COR-L47 (cell line): ENCODE data around the gene NLGN1.

Source experiments
- DNase-seq: peaks from one replicate; lab custom pipeline; 2025; lab: John Stamatoyannopoulos, UW

The NLGN1 gene

DNA sequence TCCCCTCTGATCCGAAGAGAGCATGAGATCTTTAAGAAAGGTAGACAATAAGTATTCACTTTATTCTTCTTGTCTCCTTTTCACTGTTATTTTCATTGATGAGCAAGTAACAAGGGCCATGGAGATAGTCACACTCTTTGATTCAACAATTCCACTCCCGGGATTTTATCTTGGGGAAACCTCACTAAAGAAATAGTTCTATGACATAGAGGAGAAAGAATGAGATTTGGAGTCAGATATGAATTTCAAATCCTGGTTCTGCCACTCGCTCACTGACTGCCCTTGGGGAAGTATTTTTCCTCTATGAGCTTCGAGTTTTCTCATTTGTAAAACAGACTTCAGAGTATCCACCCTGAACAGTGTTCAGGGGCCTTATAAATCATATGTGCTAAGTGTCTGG is 514.6 kb downstream of the NLGN1 start:
- no peak for DNase-seq

DNA sequence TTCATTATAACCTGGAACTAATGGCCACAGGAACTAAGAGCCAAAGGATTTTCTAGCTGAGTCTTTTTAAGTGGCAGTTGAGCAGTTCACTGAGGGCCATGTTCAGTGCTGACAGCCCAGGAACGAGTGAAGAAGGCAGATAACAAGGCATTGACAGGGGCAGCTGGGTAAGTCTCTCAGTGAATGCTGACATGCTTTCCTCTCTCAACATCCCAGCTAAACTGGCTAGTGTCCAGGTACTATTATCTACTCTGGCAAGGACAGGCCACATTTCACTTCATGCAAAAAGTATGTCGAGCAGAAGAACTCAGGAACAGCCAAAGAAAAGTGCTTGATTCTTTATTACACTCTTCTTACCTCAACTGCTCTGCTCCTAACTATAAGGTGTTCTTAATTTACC is 515.9 kb downstream of the NLGN1 start:
- peak; percentile 28 for DNase-seq

DNA sequence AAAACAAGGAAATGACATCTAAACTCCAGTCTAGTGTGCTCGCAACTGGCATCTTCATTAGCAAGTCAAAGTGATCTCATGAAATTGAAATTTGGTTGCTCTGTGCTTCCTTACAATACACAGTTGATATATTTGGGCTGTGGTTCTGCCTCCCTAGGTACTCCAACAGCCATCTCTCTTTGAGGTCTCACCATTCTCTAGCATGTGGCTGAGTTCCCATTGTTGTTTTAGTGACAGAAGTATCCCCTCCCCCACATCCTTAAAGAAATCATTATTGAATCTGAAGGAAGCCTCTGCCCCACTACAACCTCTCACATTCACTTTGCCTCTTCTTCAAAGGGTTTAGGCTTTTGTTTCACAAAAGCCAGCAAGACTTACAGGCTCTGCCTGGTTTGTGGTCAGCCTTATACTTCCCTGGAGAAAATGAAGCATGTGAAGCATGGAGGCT is 516.5 kb downstream of the NLGN1 start:
- no peak for DNase-seq

DNA sequence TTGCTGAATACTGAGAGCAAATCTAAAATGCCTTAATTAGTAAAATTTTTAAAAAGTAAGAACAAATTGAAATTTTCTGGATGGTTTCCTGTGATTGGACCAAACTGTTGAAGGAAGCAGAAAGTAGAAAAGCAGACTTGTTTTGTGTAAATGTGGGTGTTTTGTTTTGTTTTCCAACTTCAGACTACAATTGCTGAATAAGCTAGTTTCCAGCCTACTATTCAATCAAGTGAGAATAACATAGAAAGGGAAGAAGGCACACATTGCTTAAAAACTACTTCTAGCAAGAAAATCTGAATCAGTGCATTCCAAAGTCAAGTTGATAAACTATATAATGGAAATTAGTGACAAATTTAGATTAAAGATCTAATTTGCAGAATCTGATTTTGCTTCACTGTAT is 519.3 kb downstream of the NLGN1 start:
- DNase-seq = no peak

DNA sequence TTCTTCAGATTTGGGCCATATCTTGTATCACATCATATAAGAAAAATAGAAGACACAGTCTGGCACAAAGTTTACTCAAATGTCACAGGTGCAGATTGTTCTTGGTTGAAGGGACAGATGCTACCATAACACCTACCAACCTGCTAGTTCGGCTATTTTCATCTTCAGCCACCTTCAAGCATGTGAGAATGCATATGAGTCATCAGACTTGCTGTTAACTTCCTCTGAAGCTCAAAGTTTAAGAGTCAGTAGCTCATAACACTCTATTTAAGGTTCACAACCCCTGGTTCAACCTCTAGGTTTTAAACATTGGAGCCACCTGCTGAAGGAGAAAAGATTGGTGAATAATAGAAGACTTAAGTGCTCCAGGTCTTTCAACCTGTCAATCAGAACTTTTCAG is 522.8 kb downstream of the NLGN1 start:
- no peak for DNase-seq

DNA sequence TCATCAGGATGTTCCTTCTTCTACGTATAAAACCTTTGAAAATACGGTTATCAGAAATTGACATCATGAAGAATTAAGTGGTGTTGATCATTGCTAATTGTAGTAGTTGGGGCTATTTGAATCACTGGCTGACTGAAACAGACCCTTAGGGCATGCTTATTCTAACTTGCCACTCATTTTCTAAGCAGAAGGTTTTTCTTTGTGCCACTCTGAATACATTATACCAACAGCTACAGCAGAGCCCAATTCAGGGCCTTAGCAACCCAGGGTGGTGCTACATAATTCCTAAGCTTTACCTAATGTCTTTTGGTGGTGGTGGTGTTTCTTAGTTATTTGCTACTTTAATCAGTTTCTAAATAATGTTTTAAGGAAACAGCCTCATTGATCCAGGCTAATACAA is 524.2 kb downstream of the NLGN1 start:
- DNase-seq = no peak

DNA sequence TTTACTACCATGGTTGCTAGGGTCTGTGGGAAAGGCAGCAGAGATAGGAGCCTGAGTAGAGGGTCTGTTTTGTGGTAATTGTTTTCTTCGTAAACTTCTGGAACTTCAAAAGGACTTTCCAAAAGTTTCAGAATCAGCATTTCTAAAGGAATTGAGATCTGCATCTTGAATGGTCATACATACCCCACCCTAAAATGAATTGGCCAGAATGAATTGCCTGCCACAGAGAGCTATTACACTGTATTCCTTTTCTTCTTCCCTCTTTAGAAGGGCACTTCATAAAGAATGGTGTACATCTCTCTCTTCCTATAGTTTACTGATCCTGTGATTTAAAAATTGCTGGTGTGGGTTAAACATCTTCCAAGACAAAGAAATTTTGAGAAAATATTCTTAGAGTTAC is 525.7 kb downstream of the NLGN1 start:
- DNase-seq = no peak

DNA sequence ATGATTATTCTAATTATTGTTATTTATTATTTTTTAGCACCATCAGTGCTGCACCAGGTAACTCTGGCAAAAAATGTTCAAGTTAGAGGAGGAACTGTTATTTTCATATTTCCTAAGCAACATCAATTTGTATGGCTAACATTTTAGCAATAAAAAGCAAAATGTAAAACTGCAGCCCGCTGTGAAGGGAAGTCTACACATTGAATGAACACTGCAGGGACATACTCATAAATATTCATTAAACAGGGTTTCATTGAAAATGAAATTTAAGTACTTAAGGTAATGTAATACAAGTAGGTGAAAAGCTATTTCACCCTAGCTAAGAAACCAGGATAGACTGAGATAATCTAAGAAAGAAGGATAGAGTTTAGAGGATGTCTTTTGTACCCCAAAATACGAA is 532.7 kb downstream of the NLGN1 start:
- DNase-seq = no peak

DNA sequence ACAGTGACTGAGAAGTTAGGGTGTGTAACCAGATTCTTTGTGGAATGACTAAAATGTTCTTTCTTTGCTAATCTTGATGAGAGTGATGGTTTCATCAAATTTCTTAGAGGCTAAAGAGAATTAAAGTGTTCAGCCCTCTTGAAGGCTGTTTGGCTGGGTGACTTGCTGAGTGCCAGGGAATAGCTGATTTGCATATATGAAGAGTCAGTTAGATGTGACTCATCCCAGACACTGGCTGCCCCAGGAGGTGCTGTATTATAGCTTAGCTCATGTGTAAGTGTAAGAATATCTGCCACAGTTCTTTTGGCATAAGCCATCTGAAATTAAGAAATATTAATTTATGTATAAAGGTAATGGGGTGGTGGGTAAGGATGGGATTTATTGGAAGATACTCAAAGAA is 535.1 kb downstream of the NLGN1 start:
- peak; percentile 69 for DNase-seq

DNA sequence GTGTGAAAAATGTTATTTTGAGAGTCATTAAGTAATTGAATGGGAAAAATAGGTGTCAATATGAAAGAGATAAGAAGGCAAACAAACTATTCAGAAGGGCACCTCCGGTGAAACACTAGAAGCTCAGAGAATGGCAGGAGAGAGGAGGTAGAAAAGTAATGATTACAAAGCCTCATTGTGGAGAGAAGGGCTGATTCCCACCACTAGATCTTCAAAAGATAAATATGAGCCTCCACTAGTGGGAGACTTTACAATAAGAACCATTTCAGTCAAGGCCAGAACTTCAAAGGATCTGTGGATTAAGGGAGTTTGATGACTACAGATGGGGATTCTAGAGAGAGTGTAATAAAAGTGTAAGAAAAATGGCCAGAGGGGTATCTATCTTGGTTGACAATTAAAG is 535.6 kb downstream of the NLGN1 start:
- peak; percentile 46 for DNase-seq

DNA sequence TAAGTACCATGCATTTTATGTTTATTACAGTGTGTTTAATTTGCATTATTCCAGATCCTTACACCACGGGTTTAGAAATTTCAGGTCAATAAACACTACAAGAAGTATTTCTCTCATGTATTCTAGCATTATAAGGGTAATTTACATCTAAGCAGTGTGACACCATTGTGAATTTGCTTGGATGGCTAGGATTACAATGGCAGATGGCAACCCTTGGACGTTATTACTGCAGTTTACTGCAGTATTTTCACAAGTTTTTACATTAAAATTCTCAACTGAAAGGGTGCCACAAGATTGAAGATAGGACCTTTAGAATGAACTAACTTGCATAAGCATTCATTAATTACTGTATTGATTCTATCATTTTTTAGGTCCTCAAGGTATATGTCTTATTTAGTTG is 538.8 kb downstream of the NLGN1 start:
- no peak for DNase-seq

DNA sequence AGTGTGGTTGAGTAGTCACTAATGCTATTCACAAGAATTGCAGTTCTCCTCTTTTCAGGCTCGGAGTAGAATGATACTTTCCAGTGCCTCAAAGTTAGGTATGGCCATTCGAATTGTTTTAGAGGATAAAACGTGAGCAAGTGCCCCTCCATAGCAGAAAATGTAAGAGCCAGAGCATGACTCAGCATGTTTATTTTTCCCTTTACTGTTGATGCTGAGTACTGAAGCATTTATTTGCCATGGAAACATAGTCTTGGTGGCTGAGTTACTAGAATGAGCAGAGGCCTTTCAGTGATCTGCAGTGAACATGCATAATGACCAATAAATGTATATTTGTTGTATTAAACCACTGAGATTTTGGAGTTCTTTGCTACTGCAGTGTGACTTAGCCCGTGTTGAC is 540.6 kb downstream of the NLGN1 start:
- DNase-seq = peak; percentile 73

DNA sequence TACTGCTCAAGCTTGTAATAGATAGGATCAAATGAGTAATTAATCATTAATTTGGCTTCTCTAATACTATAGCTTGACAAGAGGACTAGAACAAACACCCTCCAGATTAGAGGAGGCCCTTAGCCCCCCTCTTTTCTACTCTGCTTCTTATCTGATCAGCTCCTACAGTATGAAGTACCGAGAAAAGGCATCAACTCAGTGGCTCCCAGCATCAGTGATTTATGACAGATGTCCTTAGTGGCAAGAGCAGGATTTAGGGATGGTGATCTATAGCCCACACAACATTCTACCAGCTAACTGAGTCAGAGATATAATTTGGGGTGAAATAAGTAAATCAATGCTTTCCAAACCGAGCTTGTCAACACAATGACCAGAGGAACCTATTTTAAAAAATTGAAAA is 541.1 kb downstream of the NLGN1 start:
- DNase-seq = no peak

DNA sequence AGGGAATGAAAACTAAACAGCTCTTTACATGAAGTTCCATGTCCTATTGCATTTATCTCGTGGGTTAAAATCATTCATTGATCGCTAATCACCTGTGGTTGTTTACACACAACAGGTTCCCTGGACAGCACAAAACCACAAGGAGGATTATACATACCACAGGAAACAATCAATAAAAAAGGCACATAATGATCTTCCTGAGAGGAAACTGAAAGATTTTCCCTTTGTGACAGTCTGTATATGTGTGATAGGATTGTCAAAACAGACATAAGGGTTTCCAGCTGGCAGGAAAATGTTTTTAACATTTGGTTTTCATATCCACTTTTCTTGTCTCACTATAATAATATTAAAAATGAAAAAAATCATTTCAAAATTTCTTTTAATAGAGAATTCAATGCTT is 541.8 kb downstream of the NLGN1 start:
- DNase-seq = no peak

DNA sequence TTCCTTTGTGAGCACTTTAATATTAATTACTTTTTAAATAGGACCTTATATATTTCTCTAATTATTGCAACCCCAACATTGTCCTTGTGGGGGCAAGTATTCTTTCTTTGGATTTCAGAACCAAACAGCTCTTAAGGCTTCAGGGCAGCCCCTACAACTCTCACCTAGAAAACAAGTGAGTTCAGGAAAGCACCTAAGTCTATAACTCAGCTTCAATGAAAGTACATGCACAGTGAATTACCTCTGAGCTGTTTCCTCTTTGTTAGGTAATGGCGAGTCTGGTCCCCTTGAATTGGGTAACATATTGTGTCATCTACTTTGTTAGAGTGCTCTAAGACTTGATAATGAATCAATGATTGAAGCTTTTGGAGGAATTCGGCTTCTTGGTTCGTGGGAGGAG is 545.7 kb downstream of the NLGN1 start:
- no peak for DNase-seq

DNA sequence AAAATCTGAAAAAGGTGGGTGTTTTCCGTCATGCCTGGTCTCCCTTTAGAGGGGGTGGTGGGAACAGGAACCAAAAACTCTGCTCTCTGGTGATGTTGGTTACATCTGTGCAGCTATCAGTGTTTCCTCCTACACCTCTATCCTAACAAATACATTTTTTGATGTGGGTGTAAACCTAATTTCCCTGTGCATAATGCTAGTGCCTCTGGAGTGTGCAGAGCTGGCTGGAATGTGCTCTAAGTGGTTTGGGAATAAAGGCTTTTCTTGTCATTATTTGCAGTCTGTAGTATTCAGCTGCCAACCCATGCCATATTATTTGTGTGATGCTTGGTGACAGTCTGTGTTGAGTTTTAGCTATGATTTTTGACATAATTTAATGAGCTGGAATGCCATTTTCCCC is 547.6 kb downstream of the NLGN1 start:
- DNase-seq = no peak

DNA sequence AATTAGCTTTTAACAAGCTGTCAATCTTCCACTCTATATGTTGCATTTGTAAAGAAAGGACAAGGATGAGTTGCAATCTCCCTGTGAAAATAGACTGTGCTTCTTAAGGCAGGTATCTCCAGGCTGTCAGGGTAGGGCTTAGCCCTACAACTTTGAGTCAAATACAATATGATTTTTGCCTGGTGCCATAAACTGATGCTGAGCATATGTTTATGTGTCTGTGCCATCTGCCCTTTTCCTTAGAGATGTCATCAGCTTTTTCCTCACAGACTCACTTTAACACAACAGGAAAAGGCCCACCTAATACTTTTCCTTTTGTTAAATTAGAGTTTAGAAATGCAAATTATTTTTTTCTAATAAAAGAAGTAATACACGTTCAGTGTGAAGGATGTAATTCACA is 548.3 kb downstream of the NLGN1 start:
- DNase-seq = no peak

DNA sequence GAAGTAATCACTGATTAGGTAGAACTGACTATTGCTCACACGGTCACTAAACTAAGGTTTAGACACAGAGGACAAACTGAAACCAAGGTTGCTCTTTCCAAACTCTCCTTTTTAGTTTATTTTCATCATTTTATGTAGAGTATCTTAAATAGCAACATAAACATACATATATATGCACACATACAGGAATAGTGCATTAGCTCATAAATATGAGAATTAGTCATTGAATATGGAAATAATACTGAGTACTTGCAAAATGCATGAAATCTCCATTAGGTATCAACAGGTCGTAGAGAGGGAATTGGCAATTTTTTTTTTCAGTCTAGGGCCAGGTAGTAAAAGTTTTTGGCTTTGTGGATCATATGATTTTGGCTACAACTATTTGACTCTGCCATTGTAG is 557.1 kb downstream of the NLGN1 start:
- DNase-seq = no peak

DNA sequence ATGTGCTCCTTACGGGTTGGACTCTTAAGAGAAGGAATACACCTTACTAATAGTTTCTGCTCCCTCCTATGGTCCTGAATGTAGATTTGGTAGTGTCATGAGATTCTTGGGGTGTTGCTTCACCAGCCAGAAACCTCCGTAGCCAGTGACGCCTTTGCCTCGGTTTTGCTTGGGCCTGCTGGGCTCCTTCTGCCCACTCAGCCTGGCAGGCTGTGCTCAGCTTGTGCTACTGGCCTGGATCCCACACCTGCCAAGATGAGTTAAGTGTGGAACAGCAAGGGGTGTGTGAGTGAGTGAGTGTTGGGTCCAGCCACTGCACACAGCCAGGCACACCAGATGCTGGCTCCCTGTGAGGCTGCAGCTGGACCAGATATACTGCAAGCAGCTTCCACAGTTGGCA is 560.1 kb downstream of the NLGN1 start:
- DNase-seq = no peak

DNA sequence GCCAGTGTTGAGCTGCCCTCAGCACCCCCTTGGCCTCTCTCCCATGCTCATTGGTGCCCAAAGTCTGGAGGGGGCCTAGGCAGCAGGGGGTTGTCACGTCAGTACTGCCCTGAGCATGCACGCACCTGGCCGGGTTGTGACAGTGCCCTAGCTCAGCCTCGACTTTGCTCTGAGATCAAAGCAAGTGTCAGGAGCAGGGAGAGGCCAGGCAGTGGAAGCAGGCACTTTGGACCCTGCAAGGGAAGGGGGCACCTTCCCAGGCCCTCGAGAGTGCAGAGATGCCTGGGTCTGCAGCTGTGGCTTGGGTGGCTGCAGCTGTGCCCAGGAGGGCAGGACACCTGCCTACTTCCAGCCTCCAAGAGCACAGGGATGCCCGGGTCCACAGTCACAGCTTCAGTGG is 561.3 kb downstream of the NLGN1 start:
- no peak for DNase-seq

DNA sequence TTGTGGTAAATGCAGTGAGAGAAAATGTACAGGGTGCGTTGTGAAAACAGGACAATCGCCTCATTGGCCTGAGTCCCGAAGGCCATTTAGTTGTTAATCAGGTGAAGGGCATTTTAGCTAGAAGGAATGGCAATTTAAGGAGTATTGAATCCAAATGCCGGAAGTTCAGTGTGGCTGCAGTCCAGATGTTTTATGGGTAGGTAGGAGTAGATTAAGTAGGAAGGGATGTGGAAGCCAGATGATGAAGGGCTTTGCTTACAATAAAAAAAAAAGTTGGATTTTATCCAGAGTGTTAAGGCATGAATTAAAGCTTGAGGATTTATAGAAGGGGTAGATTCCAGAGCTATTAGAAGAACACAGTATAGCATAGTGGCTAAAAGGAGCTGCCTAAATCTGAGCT is 572.7 kb downstream of the NLGN1 start:
- peak; percentile 46 for DNase-seq

DNA sequence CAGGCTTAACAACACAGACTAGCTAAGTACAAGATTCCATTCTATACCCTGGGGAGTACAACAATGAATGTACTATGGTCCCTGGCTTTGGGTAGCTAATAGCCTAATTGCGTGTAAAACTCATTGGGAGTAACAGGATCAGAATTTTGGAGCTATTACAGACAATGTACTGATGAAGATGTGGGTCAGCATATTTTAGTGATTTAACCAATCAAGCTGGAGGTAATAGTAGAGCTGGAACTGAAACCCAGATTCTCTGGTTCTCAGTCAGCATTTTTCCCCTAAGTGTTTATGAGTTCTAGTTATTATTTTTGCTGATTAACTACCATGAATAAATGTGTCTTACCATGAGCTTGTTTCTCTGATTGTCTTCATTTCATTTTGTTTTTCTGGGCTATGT is 578.7 kb downstream of the NLGN1 start:
- DNase-seq = no peak

DNA sequence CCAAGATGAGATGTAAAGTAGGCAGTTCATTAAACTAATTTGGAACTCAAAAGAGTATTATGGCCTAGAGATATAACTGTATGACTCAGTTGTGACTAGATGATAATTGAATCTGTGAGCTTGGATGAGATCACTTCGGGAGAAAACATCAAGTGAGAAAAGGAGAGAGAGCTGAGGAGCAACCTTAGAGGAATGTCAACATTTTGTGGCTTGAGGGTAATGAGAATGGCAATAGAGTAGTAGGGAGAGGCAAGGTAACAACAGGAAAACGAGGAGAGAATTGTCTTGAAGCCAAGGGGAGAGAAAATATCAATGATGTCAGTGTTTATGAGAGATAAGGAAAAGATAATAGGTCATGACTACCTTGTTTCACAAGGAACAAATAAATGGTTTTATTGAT is 580.2 kb downstream of the NLGN1 start:
- DNase-seq = no peak

DNA sequence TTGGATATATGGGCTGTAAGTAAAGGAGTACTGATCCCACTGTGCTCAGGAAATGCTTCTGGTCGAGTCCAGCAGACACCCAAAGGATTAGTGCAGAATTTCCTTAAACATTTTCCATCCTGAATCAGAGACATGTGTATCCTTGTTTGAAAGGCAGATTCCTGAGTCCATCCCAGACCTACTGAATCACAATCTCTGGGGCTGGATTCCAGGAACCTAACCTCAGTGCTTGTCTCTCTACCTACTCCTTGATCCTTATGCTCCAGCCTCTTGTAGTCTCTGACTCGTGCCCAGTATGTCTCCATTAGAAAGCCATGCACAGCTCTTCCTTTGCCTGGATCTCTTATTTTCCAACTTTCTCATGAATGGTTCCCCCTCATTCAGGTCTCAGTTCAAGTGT is 585.8 kb downstream of the NLGN1 start:
- DNase-seq = no peak

DNA sequence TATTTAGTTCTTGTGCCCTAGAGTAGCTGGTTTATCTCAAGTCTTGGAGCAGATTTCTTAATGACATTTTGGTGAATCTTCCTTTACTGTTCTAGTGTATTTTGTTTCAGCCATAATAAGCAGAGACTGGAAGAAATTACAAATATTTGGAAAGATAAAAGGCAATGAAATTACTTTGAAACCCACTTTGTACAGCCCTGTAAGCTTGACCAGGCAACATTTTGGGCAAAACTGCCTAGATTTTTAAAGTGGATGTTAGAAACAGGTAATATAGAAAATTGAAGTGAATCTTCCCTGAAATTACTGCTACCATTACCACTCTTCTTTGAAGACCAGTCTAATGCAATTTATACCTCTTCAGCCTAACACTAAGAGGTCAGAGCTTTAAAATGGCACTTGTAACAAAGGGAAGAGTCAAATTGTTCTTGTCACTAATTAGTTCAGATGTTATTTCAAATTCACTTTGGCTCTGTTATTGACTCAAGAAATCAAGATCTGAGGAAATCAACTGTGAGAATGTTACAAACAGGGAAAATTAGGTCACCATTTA is 589.4 kb downstream of the NLGN1 start:
- DNase-seq = no peak
